ENCODE results near the gene ZNRF2.
A peak's percentile ranks its signal among the peaks of the same experiment; 100 is the strongest.

The ZNRF2 gene

GRCh38 chr7:30327813-30328212 is 43.4 kb downstream of the ZNRF2 start:
- peak; percentile 51 for DNase-seq

- DNase-seq: no peak
Measured at GRCh38 chr7:30328381-30328780, 44.0 kb downstream of the ZNRF2 start.

GRCh38 chr7:30329716-30330115 is 45.3 kb downstream of the ZNRF2 start:
- no peak for DNase-seq

GRCh38 chr7:30330134-30331111 is 46.0 kb downstream of the ZNRF2 start:
- no peak for DNase-seq

- no peak for DNase-seq
Measured at GRCh38 chr7:30331338-30331737, 46.9 kb downstream of the ZNRF2 start.

GRCh38 chr7:30332549-30332948 is 48.2 kb downstream of the ZNRF2 start:
- no peak for DNase-seq

GRCh38 chr7:30335763-30336487 is 51.5 kb downstream of the ZNRF2 start:
- no peak for DNase-seq

GRCh38 chr7:30344513-30344912 is 60.1 kb downstream of the ZNRF2 start:
- DNase-seq: no peak

GRCh38 chr7:30347226-30348082 is 63.1 kb downstream of the ZNRF2 start:
- DNase-seq: no peak

- DNase-seq: peak; percentile 87
Measured at GRCh38 chr7:30348083-30348560, 63.7 kb downstream of the ZNRF2 start.

- DNase-seq: no peak
Measured at GRCh38 chr7:30349170-30349569, 64.8 kb downstream of the ZNRF2 start.

- no peak for DNase-seq
Measured at GRCh38 chr7:30349816-30350215, 65.4 kb downstream of the ZNRF2 start.

- DNase-seq: no peak
Measured at GRCh38 chr7:30351286-30351685, 66.9 kb downstream of the ZNRF2 start.

GRCh38 chr7:30351724-30352123 is 67.3 kb downstream of the ZNRF2 start:
- DNase-seq: no peak

- DNase-seq: no peak
Measured at GRCh38 chr7:30352169-30352568, 67.8 kb downstream of the ZNRF2 start.

GRCh38 chr7:30353532-30353931 is 69.1 kb downstream of the ZNRF2 start:
- DNase-seq: no peak

GRCh38 chr7:30353932-30354607 is 69.7 kb downstream of the ZNRF2 start:
- no peak for DNase-seq

GRCh38 chr7:30354791-30355190 is 70.4 kb downstream of the ZNRF2 start:
- no peak for DNase-seq

GRCh38 chr7:30359957-30360356 is 75.6 kb downstream of the ZNRF2 start:
- DNase-seq: no peak

GRCh38 chr7:30363778-30364563 is 79.6 kb downstream of the ZNRF2 start:
- no peak for DNase-seq

GRCh38 chr7:30364773-30365172 is 80.4 kb downstream of the ZNRF2 start:
- DNase-seq: no peak
